Activated naive CD4-positive, alpha-beta T cell treated with anti-CD3 and anti-CD28 coated beads, Interleukin-2, amount 50 U/mL, for 24 hours (primary cell): ENCODE data around the gene SGIP1.
A peak's percentile ranks its signal among the peaks of the same experiment; 100 is the strongest.
"Not testable (repeated sequence)": the region's sequence is repeated elsewhere in the genome, so short reads cannot be mapped to it uniquely, and the experiment has no call there.

ENCODE experiments used
- H3K27ac Mint-ChIP-seq: one replicate; pipeline ENCODE4 v1.8.0; 2021; ENCODE audit warnings: mild to moderate bottlenecking, mixed read lengths
- H3K27me3 Mint-ChIP-seq: one replicate; pipeline ENCODE4 v1.8.0; 2021; ENCODE audit warnings: mixed read lengths
- H3K36me3 Mint-ChIP-seq: one replicate; pipeline ENCODE4 v1.8.0; 2021; ENCODE audit warnings: mixed read lengths
- H3K4me1 Mint-ChIP-seq: one replicate; pipeline ENCODE4 v1.8.0; 2021; ENCODE audit warnings: mixed read lengths
- H3K4me3 Mint-ChIP-seq: one replicate; pipeline ENCODE4 v1.8.0; 2021; ENCODE audit warnings: mild to moderate bottlenecking, mixed read lengths
- H3K9me3 Mint-ChIP-seq: one replicate; pipeline ENCODE4 v1.8.0; 2021; ENCODE audit warnings: mixed read lengths

The SGIP1 gene

GRCh38 chr1:66692681-66693080 lies 158.7 kb downstream of the SGIP1 start:
- peaks cover 3% of the 10 kb centered on the region for H3K4me1 Mint-ChIP-seq
- H3K36me3 Mint-ChIP-seq = no peaks in the 10 kb centered on the region
- H3K27ac Mint-ChIP-seq = no peak overlapping the region
- no peaks in the 10 kb centered on the region for H3K9me3 Mint-ChIP-seq
- peaks cover 9% of the 10 kb centered on the region for H3K27me3 Mint-ChIP-seq
- no peak overlapping the region for H3K4me3 Mint-ChIP-seq

DNA sequence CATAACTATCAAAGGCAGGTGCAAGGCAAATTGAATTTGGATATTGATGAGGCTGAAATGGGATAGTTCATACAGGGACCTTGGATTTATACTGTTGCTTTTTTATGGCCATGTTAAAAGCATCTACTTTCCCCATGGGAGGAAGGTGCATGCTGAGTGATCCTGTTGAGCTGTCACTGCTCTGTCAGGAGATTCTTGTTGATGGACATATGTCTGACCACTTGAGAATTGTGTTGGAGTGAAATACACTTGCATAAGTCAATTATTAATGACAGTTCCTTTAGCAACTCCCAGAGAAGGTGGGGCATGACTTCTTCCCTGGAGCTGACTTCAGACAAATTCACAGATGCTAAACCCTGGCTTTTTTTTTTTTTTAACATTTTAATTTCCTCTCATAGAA lies 159.9 kb downstream of the SGIP1 start:
- Mint-ChIP-seq H3K4me1 (peaks cover 3% of the 10 kb centered on the region), H3K27me3 (peaks cover 9% of the 10 kb centered on the region), H3K36me3 (no peaks in the 10 kb centered on the region), H3K9me3 (no peaks in the 10 kb centered on the region), H3K4me3 (no peak overlapping the region), H3K27ac (no peak overlapping the region)

DNA sequence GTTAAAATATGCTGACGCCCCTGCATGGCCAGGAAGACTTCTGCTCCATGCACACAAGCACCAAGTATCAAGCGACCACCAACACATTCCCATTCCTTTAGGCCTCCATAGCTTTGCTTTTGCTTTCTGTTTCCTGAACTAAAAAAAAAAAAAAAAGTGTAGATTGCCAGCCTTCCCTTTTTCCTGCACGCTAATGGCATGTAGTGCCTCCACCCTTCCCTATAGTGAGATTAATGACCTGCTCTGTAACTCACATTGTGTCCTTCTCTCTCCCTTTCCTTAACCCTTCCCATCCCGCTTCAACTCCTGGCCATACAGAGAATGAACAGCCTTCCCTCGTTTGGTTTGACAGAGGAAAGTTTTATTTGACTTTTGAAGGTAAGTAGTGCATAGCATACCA lies 161.2 kb downstream of the SGIP1 start:
- Mint-ChIP-seq H3K9me3 (no peaks in the 10 kb centered on the region), H3K27me3 (peaks cover 7% of the 10 kb centered on the region), H3K36me3 (no peaks in the 10 kb centered on the region), H3K4me1 (peaks cover 3% of the 10 kb centered on the region), H3K27ac (no peak overlapping the region), H3K4me3 (no peak overlapping the region)

- Mint-ChIP-seq H3K9me3 (no peaks in the 10 kb centered on the region), H3K27ac (no peak overlapping the region), H3K36me3 (no peaks in the 10 kb centered on the region), H3K27me3 (peaks cover 9% of the 10 kb centered on the region), H3K4me1 (peaks cover 3% of the 10 kb centered on the region), H3K4me3 (no peak overlapping the region)
Observed at GRCh38 chr1:66696771-66697170, 162.8 kb downstream of the SGIP1 start.

- no peaks in the 10 kb centered on the region for H3K9me3 Mint-ChIP-seq
- no peaks in the 10 kb centered on the region for H3K36me3 Mint-ChIP-seq
- peaks cover 9% of the 10 kb centered on the region for H3K27me3 Mint-ChIP-seq
- peaks cover 3% of the 10 kb centered on the region for H3K4me1 Mint-ChIP-seq
- H3K27ac Mint-ChIP-seq = no peak overlapping the region
- no peak overlapping the region for H3K4me3 Mint-ChIP-seq
Observed at GRCh38 chr1:66699213-66699612, 165.3 kb downstream of the SGIP1 start.

GRCh38 chr1:66704177-66704875 lies 170.4 kb downstream of the SGIP1 start:
- Mint-ChIP-seq H3K27ac (no peak overlapping the region), H3K4me3 (no peak overlapping the region), H3K4me1 (no peaks in the 10 kb centered on the region), H3K36me3 (no peaks in the 10 kb centered on the region), H3K9me3 (no peaks in the 10 kb centered on the region), H3K27me3 (peaks cover 8% of the 10 kb centered on the region)

GRCh38 chr1:66705110-66705509 lies 171.2 kb downstream of the SGIP1 start:
- Mint-ChIP-seq H3K27me3 (peaks cover 8% of the 10 kb centered on the region), H3K27ac (no peak overlapping the region), H3K4me1 (no peaks in the 10 kb centered on the region), H3K9me3 (no peaks in the 10 kb centered on the region), H3K36me3 (no peaks in the 10 kb centered on the region), H3K4me3 (no peak overlapping the region)

DNA sequence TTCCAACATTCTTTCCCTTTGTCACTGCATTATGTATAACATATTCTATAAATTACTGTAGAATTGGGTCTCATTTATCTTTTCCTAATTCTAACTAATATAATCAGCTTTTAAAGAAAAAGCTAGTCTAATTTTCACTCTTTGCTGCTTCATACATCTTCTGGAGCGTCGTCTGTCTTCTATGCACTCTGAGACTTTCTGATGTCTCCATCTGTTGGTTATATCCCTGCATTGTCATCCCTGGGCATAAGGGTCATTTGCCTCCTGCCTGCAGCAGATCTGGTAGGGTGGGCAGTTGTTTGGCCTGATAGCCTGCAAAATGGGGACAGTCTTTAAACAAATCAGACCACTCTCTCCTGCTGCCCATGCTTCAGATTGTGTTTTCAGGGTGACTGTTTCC lies 177.5 kb downstream of the SGIP1 start:
- Mint-ChIP-seq H3K36me3 (no peaks in the 10 kb centered on the region), H3K27ac (no peak overlapping the region), H3K4me3 (no peak overlapping the region), H3K27me3 (peaks cover 4% of the 10 kb centered on the region), H3K9me3 (no peaks in the 10 kb centered on the region), H3K4me1 (no peaks in the 10 kb centered on the region)

- Mint-ChIP-seq H3K36me3 (no peaks in the 10 kb centered on the region), H3K27me3 (peaks cover 7% of the 10 kb centered on the region), H3K9me3 (no peaks in the 10 kb centered on the region), H3K27ac (no peak overlapping the region), H3K4me3 (no peak overlapping the region), H3K4me1 (no peaks in the 10 kb centered on the region)
Observed at GRCh38 chr1:66712839-66713238, 178.9 kb downstream of the SGIP1 start.

GRCh38 chr1:66723985-66724384 lies 190.0 kb downstream of the SGIP1 start:
- peaks cover 6% of the 10 kb centered on the region for H3K27me3 Mint-ChIP-seq
- H3K36me3 Mint-ChIP-seq = no peaks in the 10 kb centered on the region
- H3K4me3 Mint-ChIP-seq = no peak overlapping the region
- H3K27ac Mint-ChIP-seq = no peak overlapping the region
- peaks cover 8% of the 10 kb centered on the region for H3K4me1 Mint-ChIP-seq
- no peaks in the 10 kb centered on the region for H3K9me3 Mint-ChIP-seq

- Mint-ChIP-seq H3K9me3 (no peaks in the 10 kb centered on the region), H3K4me3 (no peak overlapping the region), H3K27me3 (peaks cover 3% of the 10 kb centered on the region), H3K27ac (no peak overlapping the region), H3K36me3 (no peaks in the 10 kb centered on the region), H3K4me1 (peaks cover 14% of the 10 kb centered on the region)
Observed at GRCh38 chr1:66725885-66726665, 192.1 kb downstream of the SGIP1 start.

- peaks cover 3% of the 10 kb centered on the region for H3K27me3 Mint-ChIP-seq
- H3K27ac Mint-ChIP-seq = no peak overlapping the region
- no peaks in the 10 kb centered on the region for H3K36me3 Mint-ChIP-seq
- no peaks in the 10 kb centered on the region for H3K9me3 Mint-ChIP-seq
- no peak overlapping the region for H3K4me3 Mint-ChIP-seq
- peaks cover 19% of the 10 kb centered on the region for H3K4me1 Mint-ChIP-seq
Observed at GRCh38 chr1:66728021-66728420, 194.1 kb downstream of the SGIP1 start.

GRCh38 chr1:66728716-66729115 lies 194.8 kb downstream of the SGIP1 start:
- peak overlapping the region; percentile 0 for H3K27ac Mint-ChIP-seq
- H3K4me1 Mint-ChIP-seq = peaks cover 19% of the 10 kb centered on the region
- H3K27me3 Mint-ChIP-seq, H3K4me3 Mint-ChIP-seq, H3K9me3 Mint-ChIP-seq, H3K36me3 Mint-ChIP-seq: not testable (repeated sequence)

DNA sequence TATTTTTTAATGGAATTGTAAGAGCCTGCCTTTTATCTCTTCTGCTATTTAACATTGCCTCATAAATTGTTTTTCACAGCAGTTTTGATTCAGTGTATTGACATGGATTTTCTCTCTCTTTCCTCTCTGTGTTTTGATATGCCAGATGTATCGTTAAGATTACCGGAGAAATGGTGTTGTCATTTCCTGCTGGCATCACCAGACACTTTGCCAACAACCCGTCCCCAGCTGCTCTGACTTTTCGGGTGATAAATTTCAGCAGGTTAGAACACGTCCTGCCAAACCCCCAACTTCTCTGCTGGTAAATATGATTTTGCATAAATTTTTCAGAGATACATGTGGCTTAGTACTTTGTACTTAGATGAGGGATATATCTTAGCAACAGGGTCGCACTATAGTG lies 195.2 kb downstream of the SGIP1 start:
- Mint-ChIP-seq H3K4me3 (peak overlapping the region; percentile 23), H3K27me3 (peaks cover 3% of the 10 kb centered on the region), H3K9me3 (no peaks in the 10 kb centered on the region), H3K36me3 (no peaks in the 10 kb centered on the region), H3K4me1 (peaks cover 19% of the 10 kb centered on the region), H3K27ac (no peak overlapping the region)

DNA sequence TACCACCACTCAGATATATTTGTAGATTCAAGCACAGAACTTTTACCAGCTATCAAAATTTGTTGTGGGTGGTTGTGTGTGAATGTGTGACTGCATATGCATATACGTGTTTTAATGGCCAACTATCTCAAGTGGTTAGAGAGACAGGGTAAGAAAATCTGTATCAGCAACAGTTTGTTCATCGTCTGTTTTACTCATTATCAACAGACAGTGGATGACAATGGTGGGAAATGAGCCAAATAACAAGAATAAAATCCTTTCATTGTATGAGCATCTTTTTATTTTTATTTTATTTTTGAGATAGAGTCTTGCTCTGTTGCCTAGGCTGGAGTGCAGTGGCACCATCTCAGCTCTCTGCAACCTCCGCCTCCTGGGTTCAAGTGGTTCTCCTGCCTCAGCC lies 195.6 kb downstream of the SGIP1 start:
- Mint-ChIP-seq H3K4me3 (no peak overlapping the region), H3K27ac (no peak overlapping the region), H3K4me1 (peaks cover 19% of the 10 kb centered on the region), H3K9me3 (no peaks in the 10 kb centered on the region), H3K36me3 (no peaks in the 10 kb centered on the region), H3K27me3 (peaks cover 3% of the 10 kb centered on the region)

DNA sequence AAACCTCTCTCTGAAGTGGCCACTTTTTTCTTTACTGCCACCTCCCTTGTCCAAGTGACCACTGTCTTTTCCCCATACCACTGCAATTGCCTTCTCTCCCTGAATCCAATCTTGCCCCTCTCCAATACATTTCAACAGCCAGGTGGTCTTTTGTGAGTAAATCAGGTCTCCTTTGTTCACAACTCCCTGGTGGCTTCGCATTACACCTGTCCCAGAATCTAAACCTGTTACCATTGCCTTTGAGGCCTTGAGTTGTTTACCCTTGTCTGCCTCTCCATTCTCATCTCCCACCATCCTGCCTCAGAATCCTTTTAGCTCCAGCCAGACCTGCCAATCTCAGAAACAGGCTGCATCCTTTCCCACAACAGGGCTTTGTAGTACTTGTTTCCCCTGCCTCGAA lies 196.5 kb downstream of the SGIP1 start:
- Mint-ChIP-seq H3K4me3 (no peak overlapping the region), H3K4me1 (peaks cover 19% of the 10 kb centered on the region), H3K27ac (no peak overlapping the region), H3K27me3 (peaks cover 3% of the 10 kb centered on the region), H3K9me3 (no peaks in the 10 kb centered on the region), H3K36me3 (no peaks in the 10 kb centered on the region)
